GM23338 (cell line): Measurements from ENCODE around the gene WWOX.

Experiments
- POLR2AphosphoS5 ChIP-seq: IDR thresholded peaks from 2 replicates; pipeline ENCODE4 v1.6.1; 2016; ENCODE audit warnings: antibody characterized with exemption, low read depth
- ZNF331 ChIP-seq: fragments of 250-450 bp; sonication (Bioruptor Pico); IDR thresholded peaks from 2 replicates; pipeline ENCODE4 v1.5.0; 2020; ENCODE audit warnings: low read depth, mild to moderate bottlenecking, moderate library complexity
- TF ChIP-seq, protein P1 (sequence below), 2 experiments: fragments of 200-600 bp in 1 of 2; sonication (generic) in 1 of 2; conservative IDR thresholded peaks; 2 replicates each; pipeline versions ENCODE4 v1.5.1 to v1.6.1; 2016 to 2017; ENCODE audit warnings: antibody characterized with exemption in 2 of 2, low read depth in 2 of 2, mild to moderate bottlenecking in 2 of 2, moderate library complexity in 1 of 2
- TF ChIP-seq, protein P2 (sequence below): fragments of 250-450 bp; sonication (Bioruptor Pico); IDR thresholded peaks from 2 replicates; pipeline ENCODE4 v1.5.0; 2020; ENCODE audit warnings: mild to moderate bottlenecking, moderate library complexity

GRCh38 chr16:79074541-79074940 lies 975.1 kb downstream of the WWOX start:
- TF ChIP-seq, protein P1, sequence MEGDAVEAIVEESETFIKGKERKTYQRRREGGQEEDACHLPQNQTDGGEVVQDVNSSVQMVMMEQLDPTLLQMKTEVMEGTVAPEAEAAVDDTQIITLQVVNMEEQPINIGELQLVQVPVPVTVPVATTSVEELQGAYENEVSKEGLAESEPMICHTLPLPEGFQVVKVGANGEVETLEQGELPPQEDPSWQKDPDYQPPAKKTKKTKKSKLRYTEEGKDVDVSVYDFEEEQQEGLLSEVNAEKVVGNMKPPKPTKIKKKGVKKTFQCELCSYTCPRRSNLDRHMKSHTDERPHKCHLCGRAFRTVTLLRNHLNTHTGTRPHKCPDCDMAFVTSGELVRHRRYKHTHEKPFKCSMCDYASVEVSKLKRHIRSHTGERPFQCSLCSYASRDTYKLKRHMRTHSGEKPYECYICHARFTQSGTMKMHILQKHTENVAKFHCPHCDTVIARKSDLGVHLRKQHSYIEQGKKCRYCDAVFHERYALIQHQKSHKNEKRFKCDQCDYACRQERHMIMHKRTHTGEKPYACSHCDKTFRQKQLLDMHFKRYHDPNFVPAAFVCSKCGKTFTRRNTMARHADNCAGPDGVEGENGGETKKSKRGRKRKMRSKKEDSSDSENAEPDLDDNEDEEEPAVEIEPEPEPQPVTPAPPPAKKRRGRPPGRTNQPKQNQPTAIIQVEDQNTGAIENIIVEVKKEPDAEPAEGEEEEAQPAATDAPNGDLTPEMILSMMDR (conservative IDR thresholded peaks at IDR 0.05; ENCODE audit: low read depth in 2 of 2) = no peak
- TF ChIP-seq POLR2AphosphoS5 (no peak), ZNF331 (CRISPR knock-in tag) (no peak)
- TF ChIP-seq, protein P2, sequence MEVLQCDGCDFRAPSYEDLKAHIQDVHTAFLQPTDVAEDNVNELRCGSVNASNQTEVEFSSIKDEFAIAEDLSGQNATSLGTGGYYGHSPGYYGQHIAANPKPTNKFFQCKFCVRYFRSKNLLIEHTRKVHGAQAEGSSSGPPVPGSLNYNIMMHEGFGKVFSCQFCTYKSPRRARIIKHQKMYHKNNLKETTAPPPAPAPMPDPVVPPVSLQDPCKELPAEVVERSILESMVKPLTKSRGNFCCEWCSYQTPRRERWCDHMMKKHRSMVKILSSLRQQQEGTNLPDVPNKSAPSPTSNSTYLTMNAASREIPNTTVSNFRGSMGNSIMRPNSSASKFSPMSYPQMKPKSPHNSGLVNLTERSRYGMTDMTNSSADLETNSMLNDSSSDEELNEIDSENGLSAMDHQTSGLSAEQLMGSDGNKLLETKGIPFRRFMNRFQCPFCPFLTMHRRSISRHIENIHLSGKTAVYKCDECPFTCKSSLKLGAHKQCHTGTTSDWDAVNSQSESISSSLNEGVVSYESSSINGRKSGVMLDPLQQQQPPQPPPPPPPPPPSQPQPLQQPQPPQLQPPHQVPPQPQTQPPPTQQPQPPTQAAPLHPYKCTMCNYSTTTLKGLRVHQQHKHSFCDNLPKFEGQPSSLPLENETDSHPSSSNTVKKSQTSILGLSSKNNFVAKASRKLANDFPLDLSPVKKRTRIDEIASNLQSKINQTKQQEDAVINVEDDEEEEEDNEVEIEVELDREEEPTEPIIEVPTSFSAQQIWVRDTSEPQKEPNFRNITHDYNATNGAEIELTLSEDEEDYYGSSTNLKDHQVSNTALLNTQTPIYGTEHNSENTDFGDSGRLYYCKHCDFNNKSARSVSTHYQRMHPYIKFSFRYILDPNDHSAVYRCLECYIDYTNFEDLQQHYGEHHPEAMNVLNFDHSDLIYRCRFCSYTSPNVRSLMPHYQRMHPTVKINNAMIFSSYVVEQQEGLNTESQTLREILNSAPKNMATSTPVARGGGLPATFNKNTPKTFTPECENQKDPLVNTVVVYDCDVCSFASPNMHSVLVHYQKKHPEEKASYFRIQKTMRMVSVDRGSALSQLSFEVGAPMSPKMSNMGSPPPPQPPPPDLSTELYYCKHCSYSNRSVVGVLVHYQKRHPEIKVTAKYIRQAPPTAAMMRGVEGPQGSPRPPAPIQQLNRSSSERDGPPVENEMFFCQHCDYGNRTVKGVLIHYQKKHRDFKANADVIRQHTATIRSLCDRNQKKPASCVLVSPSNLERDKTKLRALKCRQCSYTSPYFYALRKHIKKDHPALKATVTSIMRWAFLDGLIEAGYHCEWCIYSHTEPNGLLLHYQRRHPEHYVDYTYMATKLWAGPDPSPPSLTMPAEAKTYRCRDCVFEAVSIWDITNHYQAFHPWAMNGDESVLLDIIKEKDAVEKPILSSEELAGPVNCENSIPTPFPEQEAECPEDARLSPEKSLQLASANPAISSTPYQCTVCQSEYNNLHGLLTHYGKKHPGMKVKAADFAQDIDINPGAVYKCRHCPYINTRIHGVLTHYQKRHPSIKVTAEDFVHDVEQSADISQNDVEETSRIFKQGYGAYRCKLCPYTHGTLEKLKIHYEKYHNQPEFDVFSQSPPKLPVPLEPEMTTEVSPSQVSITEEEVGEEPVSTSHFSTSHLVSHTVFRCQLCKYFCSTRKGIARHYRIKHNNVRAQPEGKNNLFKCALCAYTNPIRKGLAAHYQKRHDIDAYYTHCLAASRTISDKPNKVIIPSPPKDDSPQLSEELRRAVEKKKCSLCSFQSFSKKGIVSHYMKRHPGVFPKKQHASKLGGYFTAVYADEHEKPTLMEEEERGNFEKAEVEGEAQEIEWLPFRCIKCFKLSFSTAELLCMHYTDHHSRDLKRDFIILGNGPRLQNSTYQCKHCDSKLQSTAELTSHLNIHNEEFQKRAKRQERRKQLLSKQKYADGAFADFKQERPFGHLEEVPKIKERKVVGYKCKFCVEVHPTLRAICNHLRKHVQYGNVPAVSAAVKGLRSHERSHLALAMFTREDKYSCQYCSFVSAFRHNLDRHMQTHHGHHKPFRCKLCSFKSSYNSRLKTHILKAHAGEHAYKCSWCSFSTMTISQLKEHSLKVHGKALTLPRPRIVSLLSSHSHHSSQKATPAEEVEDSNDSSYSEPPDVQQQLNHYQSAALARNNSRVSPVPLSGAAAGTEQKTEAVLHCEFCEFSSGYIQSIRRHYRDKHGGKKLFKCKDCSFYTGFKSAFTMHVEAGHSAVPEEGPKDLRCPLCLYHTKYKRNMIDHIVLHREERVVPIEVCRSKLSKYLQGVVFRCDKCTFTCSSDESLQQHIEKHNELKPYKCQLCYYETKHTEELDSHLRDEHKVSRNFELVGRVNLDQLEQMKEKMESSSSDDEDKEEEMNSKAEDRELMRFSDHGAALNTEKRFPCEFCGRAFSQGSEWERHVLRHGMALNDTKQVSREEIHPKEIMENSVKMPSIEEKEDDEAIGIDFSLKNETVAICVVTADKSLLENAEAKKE (CRISPR knock-in tag) = no peak
